Type B pancreatic cell (in vitro differentiated cells): ENCODE results near the gene GREM1. TPM values are rescaled to one million over a fixed set of nuclear protein-coding genes. Genes with fewer than 3 reads are reported as not detected.

ENCODE experiments used
- DNase-seq: peaks from one replicate; pipeline ENCODE4 v3.0.0; 2021; ENCODE audit warnings: mixed read lengths; ENCODE audit not compliant: unreplicated experiment; ENCODE audit errors: extremely low spot score
- H3K27ac Mint-ChIP-seq: 2 replicates; pipeline ENCODE4 v1.8.0; 2021; ENCODE audit warnings: mild to moderate bottlenecking, mixed read lengths
- H3K27me3 Mint-ChIP-seq: 2 replicates; pipeline ENCODE4 v1.8.0; 2021; ENCODE audit warnings: mixed read lengths
- H3K36me3 Mint-ChIP-seq: 2 replicates; pipeline ENCODE4 v1.8.0; 2021; ENCODE audit warnings: mixed read lengths
- H3K4me1 Mint-ChIP-seq: one replicate; pipeline ENCODE4 v1.8.0; 2021; ENCODE audit warnings: mixed read lengths; ENCODE audit not compliant: unreplicated experiment
- H3K4me3 Mint-ChIP-seq: 2 replicates; pipeline ENCODE4 v1.8.0; 2021; ENCODE audit warnings: mild to moderate bottlenecking, mixed read lengths
- H3K9me3 Mint-ChIP-seq: 2 replicates; pipeline ENCODE4 v1.8.0; 2021; ENCODE audit warnings: mixed read lengths
- CTCF ChIP-seq: fragments of 200-600 bp; sonication (generic); conservative IDR thresholded peaks from 2 replicates; pipeline ENCODE4 v1.5.0; 2021; ENCODE audit warnings: antibody characterized with exemption, mild to moderate bottlenecking
- total RNA-seq: library from RNA; stranded (reverse); gene quantifications from 2 replicates; pipeline ENCODE4 v1.2.1, GENCODE V29; 2021; ENCODE audit warnings: low replicate concordance

Gene GREM1
- total RNA-seq, 1 donor from 2014 or later, result 56.6 TPM

- no peak for TF ChIP-seq CTCF
- H3K27ac Mint-ChIP-seq, result no peak overlapping the region
These were observed 28.5 kb downstream of the GREM1 start for GRCh38 chr15:32746116-32746857.

GRCh38 chr15:32747921-32748342 is 30.1 kb downstream of the GREM1 start:
- peaks cover 19% of the 10 kb centered on the region for H3K4me1 Mint-ChIP-seq
- no peak for TF ChIP-seq CTCF
- H3K9me3 Mint-ChIP-seq, result no peaks in the 10 kb centered on the region
- no peak overlapping the region for H3K27ac Mint-ChIP-seq
- DNase-seq, result no peak
- peaks cover 5% of the 10 kb centered on the region for H3K27me3 Mint-ChIP-seq
- no peaks in the 10 kb centered on the region for H3K36me3 Mint-ChIP-seq
- no peak overlapping the region for H3K4me3 Mint-ChIP-seq

More at GRCh38 chr15:32746116-32746857, 28.5 kb downstream of the GREM1 start:
- DNase-seq, result no peak
- Mint-ChIP-seq H3K36me3 (no peaks in the 10 kb centered on the region), H3K9me3 (no peaks in the 10 kb centered on the region), H3K4me3 (no peak overlapping the region), H3K4me1 (peaks cover 19% of the 10 kb centered on the region), H3K27me3 (peaks cover 5% of the 10 kb centered on the region)

GRCh38 chr15:32750979-32751378 is 33.2 kb downstream of the GREM1 start:
- Mint-ChIP-seq H3K9me3 (no peaks in the 10 kb centered on the region), H3K4me3 (no peak overlapping the region), H3K27ac (no peak overlapping the region), H3K36me3 (no peaks in the 10 kb centered on the region), H3K27me3 (peaks cover 5% of the 10 kb centered on the region), H3K4me1 (peaks cover 19% of the 10 kb centered on the region)
- TF ChIP-seq CTCF, result no peak
- no peak for DNase-seq

- Mint-ChIP-seq H3K27ac (no peak overlapping the region), H3K4me3 (no peak overlapping the region), H3K4me1 (no peaks in the 10 kb centered on the region), H3K9me3 (no peaks in the 10 kb centered on the region), H3K36me3 (no peaks in the 10 kb centered on the region), H3K27me3 (peaks cover 3% of the 10 kb centered on the region)
- TF ChIP-seq CTCF, result no peak
- no peak for DNase-seq
These were observed 39.6 kb downstream of the GREM1 start for GRCh38 chr15:32757426-32757825.

GRCh38 chr15:32763295-32763694 is 45.5 kb downstream of the GREM1 start:
- Mint-ChIP-seq H3K36me3 (no peaks in the 10 kb centered on the region), H3K27me3 (peaks cover 3% of the 10 kb centered on the region), H3K4me3 (no peak overlapping the region), H3K4me1 (no peaks in the 10 kb centered on the region), H3K27ac (no peak overlapping the region), H3K9me3 (no peaks in the 10 kb centered on the region)
- no peak for TF ChIP-seq CTCF
- DNase-seq, result no peak
